Choroid plexus epithelial cell (primary cell): ENCODE results near the gene HOXB4.

Experiments used
- DNase-seq: peaks from one replicate; pipeline ENCODE4 v3.0.0-alpha.2; 2010; ENCODE audit warnings: low read depth
- H3K4me3 ChIP-seq: 2 replicates; pipeline ENCODE4 v1.5.1; 2011; ENCODE audit warnings: low read depth, mild to moderate bottlenecking, control low read depth, low read length, moderate library complexity
- CTCF ChIP-seq: conservative IDR thresholded peaks from 2 replicates; pipeline ENCODE4 v1.5.1; 2011; ENCODE audit warnings: low read depth, mild to moderate bottlenecking, control low read depth, inconsistent platforms, low read length, moderate library complexity

HOXB4 gene

GRCh38 chr17:48597778-48598631 is 19.9 kb upstream of the HOXB4 start:
- no peak for DNase-seq
- TF ChIP-seq CTCF = no peak
- no peak overlapping the region for H3K4me3 ChIP-seq

GRCh38 chr17:48597528-48597777 is 19.3 kb upstream of the HOXB4 start:
- no peak for TF ChIP-seq CTCF
- H3K4me3 ChIP-seq = no peak overlapping the region
- no peak for DNase-seq

- no peak for TF ChIP-seq CTCF
- no peak for DNase-seq
- no peak overlapping the region for H3K4me3 ChIP-seq
These were observed 18.8 kb upstream of the HOXB4 start for GRCh38 chr17:48596735-48597527.

GRCh38 chr17:48596000-48596734 is 18.0 kb upstream of the HOXB4 start:
- no peak overlapping the region for H3K4me3 ChIP-seq
- no peak for TF ChIP-seq CTCF
- no peak for DNase-seq

- TF ChIP-seq CTCF = no peak
- no peak overlapping the region for H3K4me3 ChIP-seq
- DNase-seq = no peak
These were observed 17.3 kb upstream of the HOXB4 start for GRCh38 chr17:48595278-48595999.

- no peak overlapping the region for H3K4me3 ChIP-seq
- no peak for TF ChIP-seq CTCF
- DNase-seq = no peak
These were observed 16.6 kb upstream of the HOXB4 start for GRCh38 chr17:48594538-48595277.
